OCI-LY7 (cell line): ENCODE results near the gene BICD1.

Experiments used
- CTCF ChIP-seq: fragments of 200-600 bp; sonication (generic); conservative IDR thresholded peaks from 2 replicates; pipeline ENCODE4 v1.5.1; 2014; ENCODE audit warnings: mild to moderate bottlenecking, antibody characterized with exemption, low read length, moderate library complexity, mixed read lengths
- EZH2phosphoT487 ChIP-seq: fragments of 200-600 bp; sonication (generic); IDR thresholded peaks from 2 replicates; pipeline ENCODE4 v1.6.1; 2018; ENCODE audit warnings: low read depth, borderline replicate concordance, mild to moderate bottlenecking, mixed run types, antibody characterized with exemption, low read length, moderate library complexity, mixed read lengths

DNA sequence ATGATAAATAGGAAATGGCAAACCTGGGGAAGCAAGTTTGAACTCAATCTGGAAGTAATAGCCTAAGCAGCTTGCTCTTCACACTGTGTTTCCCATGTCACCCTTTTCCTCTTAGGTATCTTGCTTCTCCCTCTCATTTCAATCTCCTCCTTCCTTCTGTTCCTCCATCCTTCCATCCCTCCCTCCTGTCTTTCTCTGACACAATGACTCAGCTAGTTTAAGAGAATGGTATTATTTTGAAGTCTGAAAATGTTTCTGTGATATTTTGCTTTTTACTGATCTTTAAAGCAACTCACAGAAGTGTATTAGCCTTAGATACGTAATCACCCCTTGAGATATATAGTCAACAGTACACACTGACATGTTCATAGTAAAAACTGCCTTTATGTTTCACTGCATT is 236.8 kb downstream of the BICD1 start:
- no peak for TF ChIP-seq CTCF
- no peak for TF ChIP-seq EZH2phosphoT487
